Sigmoid colon (tissue), 3 donors: Measurements from ENCODE around the gene TIGD6.

Experiments
- POLR2A ChIP-seq, 2 donors: fragments of 450-650 bp; IDR thresholded peaks; one replicate each; pipeline ENCODE4 v1.6.1; 2016; ENCODE audit warnings: antibody characterized with exemption in 2 of 2, mild to moderate bottlenecking in 2 of 2, moderate library complexity in 2 of 2
- TF ChIP-seq, protein P1 (sequence below), 4 experiments: fragments of 450-650 bp in 3 of 4; fragments of 200-600 bp in 1 of 4; IDR thresholded peaks; one replicate each; pipeline ENCODE4 v1.5.1; 2016 to 2019; ENCODE audit warnings: antibody characterized with exemption in 4 of 4, mild to moderate bottlenecking in 3 of 4, moderate library complexity in 2 of 4

DNA sequence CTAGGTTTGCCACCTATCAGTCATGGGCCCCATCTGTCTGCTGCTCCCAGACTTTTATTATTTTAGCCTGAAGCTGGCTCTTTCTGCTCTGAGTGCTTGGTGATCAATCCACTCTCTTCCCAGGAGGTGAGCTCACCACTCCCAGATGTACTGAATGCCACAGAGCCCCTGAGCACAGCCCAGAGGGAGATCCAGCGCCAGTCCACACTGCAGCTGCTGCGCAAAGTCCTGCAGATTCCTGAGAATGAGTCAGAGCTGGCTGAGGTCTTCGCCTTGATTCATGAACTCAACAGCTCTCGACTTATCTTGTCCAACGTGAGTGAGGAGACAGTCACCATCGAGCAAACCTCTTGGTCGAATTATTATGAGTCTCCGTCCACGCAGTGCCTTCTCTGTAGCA lies 36.1 kb upstream of the TIGD6 start:
- TF ChIP-seq POLR2A (IDR thresholded peaks at IDR 0.05), result no peak
- TF ChIP-seq, protein P1, sequence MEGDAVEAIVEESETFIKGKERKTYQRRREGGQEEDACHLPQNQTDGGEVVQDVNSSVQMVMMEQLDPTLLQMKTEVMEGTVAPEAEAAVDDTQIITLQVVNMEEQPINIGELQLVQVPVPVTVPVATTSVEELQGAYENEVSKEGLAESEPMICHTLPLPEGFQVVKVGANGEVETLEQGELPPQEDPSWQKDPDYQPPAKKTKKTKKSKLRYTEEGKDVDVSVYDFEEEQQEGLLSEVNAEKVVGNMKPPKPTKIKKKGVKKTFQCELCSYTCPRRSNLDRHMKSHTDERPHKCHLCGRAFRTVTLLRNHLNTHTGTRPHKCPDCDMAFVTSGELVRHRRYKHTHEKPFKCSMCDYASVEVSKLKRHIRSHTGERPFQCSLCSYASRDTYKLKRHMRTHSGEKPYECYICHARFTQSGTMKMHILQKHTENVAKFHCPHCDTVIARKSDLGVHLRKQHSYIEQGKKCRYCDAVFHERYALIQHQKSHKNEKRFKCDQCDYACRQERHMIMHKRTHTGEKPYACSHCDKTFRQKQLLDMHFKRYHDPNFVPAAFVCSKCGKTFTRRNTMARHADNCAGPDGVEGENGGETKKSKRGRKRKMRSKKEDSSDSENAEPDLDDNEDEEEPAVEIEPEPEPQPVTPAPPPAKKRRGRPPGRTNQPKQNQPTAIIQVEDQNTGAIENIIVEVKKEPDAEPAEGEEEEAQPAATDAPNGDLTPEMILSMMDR (IDR thresholded peaks at IDR 0.05), result no peak
